ENCODE measurements around the gene ADAM19.

ADAM19 gene

DNA sequence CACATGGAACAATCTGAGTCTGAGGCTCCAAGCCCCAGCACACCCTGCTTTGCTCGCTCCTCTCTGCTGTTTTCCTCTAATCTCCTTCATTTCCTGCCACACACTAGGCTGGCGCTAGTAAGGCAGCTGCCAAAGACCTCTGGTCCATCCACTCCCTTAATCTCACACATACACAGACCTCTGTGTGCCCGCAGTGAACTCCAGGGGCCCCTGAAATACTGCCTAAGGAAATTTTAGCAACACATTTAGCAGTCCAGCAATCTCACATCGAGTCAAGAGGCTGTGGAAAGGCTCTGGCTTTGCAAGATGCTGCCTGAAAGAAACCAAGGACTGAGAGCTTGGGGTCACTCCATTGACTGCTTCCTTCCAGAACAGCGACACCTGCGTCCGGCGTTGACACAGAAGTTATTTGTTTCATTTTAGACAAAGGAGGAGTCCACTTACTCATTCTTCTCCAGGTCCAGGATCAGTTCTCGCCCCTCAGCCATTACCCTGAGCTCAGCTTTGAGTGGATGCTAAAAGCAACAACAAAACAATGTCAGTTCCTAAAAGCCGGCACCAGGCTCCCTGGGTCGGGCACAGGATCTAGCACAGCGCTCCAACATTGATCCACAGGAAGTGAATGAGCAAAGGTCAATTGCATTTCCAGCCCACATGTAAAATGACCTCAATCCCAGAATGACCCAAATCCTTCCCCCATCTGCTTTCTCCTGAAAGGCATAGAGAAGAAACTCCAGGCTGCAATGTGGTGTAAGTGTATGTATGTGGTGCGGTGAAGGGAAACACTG is 11.5 kb downstream of the ADAM19 start:
- FAIRE-seq (no peak), DNase-seq (ENCODE audit: low spot score) (no peak)

DNA sequence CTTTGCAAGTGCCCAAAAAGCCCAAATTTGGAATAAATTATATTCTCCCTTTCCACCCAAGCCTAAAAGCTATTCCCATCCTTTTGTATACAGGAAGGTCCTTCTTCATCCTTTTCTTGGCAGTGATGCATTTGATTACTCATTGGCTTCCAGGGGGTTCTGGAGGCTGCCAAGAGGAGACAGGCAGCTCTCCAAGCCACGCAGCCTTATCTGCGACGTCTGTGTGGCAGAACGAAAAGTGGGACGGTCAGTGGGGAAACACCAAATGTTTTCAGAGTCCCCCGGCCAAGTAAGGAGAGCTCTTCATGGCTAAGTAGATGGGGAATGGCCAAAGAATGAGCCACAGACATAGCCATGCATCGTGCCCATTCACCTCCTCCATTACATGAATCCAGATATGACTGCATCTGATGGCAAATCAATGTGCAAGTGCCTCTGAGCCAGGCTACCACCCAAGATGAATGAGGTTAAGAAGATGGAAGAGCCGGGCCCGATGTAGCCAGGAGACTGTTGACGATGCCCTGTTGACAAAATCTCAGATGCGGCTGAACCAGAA is 12.1 kb downstream of the ADAM19 start:
- no peak for FAIRE-seq
- no peak for DNase-seq (ENCODE audit: low spot score)

DNA sequence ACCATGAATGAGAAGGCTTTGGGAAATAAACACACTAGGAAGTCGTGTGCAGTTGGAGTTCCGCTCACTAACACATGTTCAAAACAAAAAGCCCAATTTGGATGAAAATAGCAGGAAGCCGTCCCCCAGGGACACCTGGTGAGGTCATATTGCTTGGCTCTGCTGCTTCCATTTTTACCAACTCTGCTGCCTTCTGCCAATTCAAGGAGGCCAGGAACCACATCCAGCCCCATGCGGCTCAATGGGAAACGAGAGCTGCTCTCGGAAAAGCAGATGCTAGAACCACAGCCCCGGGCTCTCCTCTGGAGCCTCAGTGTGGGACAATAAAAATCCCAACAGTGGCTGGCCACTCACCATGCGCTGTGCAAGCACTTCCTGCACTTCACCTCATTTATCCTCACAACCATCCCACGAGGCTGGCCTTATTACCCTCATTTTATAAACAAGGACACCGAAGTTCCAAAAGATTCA is 13.4 kb downstream of the ADAM19 start:
- DNase-seq (ENCODE audit: low spot score) (no peak), FAIRE-seq (no peak)

DNA sequence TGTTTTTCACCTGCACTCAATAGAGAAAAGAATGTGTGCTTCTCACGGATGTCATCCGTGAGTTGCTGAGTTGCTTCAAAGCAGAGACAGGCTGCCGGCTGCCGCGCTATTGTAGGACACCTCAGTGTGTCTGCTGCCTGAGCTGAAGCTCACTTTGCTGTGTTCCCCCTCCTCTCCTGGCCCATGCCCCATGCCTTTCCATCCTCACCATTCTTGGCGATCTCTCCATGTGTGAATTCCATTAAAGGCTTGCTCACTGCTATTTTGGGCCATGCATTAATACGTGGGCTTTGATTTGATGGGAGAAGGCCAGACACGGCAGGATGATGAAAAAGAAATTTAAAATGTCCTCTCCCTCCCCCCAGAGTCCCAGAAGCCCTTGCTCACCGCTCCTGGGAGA is 14.5 kb downstream of the ADAM19 start:
- FAIRE-seq (no peak), DNase-seq (ENCODE audit: low spot score) (no peak)

DNA sequence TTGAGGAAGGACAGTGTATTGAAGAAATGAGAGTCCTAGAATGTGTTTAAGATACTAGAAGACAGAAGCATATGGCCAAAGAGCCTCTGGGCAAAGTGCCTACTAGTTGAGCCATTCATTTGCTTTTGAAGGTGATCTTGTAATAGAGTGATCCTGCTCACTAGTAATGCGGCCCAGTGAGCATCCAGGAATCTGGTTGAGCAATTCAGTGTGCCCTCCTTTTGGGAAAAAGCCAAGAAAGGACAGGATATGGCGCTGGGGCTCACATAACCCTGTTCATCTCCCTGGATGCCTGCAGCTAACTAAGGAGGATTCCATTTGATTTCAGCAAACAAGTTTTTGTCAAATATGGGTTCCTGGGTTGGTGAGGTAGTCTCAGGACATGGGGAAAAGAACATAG is 16.3 kb downstream of the ADAM19 start:
- peak; percentile 30 for DNase-seq (ENCODE audit: low spot score)
- FAIRE-seq, result no peak

DNA sequence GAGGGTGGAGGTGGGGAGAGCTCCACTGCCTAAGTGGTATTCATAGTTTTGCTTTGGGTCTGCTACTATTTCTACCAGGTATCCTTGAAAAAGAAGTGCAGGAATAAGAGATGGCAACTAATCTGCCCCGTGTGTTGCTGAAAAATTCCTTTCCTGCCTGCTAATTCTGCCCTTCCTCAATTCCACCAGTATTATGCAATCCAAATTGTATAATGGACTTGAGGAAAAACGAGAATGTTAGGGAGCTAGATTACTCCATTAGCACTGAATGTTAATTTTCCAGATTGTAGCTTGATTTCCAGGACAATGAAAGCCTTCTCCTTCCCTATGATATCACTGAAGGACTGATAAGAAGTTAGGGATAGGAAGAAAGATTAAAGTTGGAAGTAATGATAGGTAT is 16.9 kb downstream of the ADAM19 start:
- no peak for FAIRE-seq
- DNase-seq (ENCODE audit: low spot score), result no peak

DNA sequence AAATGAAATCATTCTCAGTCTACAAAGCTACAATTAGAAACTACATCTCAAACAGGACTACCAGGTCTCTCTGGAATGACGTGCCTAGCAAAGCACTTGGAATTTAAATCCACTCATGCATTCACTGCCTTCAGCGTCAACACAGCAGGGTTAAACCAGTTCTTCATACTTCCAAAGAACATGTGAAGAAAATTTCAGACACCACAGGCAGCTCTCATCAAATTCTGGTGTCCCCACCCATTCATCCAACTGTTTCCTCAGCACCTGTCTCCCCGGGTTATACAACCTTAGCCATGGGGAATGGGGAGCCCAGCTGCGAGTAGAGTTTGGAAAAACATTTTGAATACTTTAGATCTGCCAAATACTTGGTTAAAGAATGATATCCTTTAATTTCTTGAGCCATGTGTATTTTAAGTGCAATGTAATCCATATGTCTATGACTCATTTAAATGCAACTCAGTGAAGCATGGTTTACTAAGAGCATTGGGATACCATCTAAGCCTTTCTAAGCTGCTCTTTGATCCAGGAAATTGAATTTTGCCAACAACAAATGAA is 17.5 kb downstream of the ADAM19 start:
- no peak for DNase-seq (ENCODE audit: low spot score)
- FAIRE-seq, result no peak

DNA sequence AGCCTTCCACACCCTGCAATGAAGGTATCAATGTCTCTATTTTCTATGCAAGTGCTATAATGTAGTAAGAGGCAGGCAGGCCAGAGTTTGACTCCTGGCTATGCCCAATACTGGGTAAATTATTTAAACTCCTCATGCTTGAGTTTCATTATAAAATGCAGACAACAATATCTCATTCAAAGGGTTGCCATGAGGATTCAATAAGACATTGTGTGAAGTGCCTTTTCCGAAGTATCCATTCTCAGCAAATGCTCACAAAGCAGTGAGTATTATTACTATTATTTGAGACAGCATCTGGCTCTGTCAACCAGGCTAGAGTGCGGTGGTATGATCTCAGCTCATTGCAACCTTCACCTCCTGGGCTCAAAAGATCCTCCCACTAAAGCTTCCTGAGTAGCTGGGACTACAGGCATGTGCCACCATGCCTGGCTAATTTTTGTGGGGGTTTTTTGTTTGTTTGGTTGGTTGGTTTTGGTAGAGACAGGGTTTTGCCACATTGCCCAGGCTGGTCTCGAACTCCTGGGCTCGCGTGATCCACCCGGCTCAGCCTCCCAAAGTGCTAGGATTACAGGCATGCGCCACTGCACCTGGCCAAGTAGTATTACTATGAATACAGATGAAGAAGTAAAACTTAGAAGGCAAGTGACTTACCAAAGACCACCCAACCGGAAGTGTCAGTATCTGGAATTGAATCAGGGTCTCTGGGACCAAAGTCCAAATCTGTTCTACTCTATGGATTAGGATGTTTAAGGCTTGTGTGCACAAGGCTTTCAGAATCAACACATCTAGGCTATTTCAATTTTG is 18.8 kb downstream of the ADAM19 start:
- no peak for FAIRE-seq
- no peak for DNase-seq (ENCODE audit: low spot score)

DNA sequence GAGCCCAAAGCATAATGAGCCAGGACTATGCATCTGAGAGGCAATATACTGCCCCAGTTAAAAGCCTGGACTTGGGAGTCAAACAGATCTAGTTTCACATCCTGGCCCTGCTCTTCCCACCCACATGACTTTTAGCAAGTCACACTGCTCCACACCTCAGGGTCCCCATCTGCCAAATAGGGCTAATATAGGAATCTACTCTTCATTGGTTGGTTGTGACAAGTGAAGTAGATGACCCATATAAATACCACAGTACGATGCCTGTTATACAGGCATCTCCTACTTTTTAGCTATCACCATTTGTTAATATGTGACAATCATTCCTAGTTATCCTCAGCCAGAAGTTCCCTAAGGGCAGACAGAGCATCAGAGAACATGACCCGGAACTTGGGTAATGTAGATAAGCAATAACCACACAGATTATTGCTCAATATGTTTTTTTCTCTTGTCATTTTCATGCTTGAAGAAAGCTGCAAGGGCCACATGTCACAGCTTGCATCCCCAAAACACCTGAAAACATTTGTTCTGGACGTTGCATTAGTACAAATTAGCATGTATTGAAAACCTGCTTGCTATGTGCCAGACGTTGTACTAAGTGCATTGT is 20.4 kb downstream of the ADAM19 start:
- FAIRE-seq (no peak), DNase-seq (ENCODE audit: low spot score) (no peak)

DNA sequence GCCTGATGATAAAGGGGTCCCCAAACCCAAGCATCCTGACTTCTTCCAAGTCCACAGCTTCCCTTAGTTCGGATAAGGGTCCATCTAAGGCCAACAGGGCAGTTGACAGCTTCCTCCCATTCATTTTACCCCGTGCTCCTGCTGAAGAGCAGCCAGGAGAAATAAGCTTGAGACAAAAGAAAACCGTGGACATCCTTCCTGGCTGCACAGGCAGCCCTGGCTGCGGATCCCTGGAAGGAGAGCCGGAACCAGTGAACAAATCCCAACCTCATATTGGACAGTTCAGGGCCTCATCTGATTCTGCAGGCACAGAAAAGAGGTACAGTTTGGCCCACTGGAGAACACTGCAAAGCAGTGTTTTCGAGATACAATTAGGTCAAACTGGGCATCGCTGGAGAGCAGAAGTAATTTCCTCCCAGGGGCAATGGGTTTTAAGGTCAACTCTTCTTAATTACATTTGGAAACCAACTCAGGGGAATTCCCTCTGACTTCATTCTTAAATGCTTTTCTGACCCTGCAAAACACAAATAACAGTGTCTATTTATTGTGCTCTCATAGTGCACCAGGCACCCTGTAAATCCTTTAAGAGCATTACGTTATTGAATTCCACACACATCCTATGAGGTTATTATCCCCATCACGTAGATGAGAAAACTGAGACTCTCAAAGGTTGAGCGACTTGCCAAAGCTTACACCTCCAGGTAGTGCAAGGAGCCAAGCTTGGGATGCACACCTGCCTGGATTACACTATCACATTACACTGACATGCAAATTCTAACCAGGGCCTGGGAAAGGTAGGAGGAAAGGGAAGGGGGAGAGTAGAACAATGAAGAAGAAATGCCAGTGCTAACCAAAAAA is 21.2 kb downstream of the ADAM19 start:
- no peak for DNase-seq (ENCODE audit: low spot score)
- no peak for FAIRE-seq

DNA sequence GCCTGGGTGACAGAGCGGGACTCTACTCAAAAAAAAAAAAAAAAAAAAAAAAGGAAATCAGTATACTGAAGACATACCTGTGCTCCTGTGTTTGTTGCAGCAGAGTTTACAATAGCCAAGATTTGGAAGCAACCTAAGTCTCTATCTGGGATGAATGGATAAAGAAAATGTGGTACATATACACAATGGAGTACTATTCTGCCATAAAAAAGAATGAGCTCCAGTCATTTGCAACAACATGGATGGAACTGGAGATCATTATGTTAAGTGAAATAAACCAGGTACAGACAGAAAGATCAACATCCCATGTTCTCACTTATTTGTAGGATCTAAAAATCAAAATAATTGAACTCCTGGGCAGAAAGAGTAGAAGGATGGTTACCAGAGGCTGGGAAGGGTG is 22.9 kb downstream of the ADAM19 start:
- no peak for FAIRE-seq

DNA sequence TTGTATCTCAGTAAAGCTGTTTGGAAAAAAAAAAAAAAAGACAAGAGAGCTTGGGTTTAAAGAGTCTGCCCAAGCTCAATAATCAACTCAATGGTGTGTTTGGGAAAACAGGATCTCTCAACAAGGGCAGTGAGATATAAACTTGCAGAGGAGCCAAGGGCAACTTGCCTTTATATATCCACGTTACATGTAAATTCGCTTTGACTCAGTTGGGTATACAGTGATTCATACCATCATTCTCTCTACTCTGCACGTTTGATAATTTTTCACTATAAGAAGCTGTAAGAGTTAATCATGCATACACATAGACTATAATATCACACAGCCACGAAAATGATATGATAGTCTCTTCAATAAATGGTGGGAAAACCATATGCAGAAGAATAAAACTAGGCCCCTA is 24.9 kb downstream of the ADAM19 start:
- DNase-seq (ENCODE audit: low spot score) (no peak), FAIRE-seq (no peak)

More for the DNA sequence above, 22.9 kb downstream of the ADAM19 start:
- DNase-seq (ENCODE audit: low spot score), result no peak

DNA sequence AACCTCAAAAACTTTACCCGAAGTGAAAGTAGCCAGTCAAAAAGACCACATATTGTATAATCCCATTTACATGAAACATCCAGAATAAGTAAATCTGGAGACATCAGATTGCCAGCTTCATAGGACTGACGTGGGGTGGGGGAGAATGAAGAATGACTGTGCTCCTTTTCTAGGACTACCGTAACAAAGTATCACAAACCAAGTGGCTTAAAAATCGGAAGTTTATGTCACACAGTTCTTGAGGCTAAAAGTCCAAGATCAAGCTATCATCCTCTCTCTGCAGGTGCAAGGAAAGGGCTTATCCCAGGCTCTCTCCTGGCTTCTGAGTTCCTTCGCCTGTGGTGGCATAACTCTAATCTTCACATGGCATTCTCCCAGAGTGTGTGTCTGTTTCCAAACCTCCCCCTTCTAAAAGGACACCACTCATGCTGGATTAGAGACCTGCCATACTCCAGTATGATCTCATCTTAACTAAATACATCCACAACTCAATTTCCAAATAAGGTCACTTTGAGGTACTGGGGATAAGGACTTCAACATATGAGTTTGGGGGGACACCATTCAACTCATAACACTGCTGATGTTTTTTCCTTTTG is 25.5 kb downstream of the ADAM19 start:
- DNase-seq (ENCODE audit: low spot score) (no peak), FAIRE-seq (no peak)

DNA sequence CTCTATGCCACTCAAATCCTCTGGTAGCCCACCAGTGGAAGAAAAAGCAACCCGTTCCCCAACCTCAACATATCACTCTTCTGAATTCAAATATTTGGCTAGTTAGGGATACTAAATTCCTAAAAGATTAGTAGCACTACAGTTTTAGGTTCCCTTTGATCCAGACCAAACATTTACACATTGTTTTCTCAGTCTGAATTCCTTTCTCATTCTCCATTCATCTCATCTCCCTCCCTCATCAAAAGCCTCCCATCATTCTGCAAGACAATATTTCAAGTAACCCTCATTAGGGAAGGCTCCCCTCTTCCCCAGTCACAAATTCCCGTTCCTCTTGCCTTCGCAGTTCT is 26.3 kb downstream of the ADAM19 start:
- DNase-seq (ENCODE audit: low spot score) (no peak), FAIRE-seq (no peak)

DNA sequence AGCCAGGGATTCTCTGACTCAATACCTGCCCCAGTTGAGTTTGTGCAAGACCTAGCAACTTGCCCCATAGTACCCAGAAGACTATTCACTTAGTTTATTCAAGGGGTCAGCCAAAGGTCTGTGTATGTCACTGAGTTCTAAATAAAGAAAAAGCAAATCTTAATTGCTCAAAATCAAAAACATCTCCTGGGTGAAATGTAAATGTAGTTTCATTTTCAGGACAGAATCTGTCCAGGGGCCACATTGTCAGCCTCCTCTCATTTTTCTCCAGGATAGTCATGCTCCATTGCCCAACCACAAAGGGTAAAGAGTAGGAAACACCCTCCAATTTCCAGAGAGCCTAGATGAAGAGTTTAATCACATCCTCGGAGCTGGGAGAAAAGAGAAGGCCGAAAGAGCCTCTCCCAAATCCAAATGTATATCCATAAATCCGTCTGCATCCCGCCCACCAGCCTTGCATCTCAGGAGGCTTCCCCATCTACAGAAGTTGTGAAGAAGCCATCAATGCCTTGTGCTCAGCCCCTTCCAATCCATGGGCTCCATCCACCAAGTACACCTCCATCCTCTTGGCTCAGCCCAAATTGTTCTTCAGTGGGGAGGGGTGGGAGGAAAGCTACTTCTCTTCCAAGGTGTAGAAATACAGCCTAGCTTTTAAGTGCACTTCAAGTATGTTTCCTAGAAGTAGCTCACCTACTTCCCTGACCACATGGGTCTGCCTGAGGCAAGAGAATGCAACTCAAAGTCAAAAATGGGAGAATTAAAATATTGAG is 26.9 kb downstream of the ADAM19 start:
- FAIRE-seq (no peak), DNase-seq (ENCODE audit: low spot score) (no peak)

DNA sequence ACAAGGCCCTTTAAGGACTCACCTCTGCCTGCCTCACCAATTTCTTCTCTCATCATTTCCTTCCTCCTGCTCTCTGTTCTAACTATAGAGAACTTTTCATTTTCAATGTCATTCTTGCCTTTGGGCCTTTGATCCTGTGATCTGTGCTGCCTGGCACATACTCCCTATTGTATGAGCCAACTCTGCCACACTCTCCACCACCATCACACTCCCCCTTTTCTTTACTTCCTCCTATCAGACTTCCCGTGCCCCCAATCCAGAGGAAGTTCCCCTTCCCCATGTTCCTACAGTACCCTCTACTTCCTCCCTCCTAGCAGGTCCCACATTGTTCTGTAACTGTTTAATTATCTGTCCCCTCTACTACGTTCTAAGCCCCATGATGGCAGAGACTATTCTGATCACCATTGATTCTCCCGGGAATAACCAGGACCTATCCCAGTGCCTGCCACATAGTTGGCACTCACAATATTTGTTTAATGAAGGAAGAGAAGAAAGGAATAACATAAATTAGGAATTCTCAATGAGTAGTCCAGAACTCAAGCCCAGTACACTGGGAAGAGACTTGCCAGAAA is 27.5 kb downstream of the ADAM19 start:
- DNase-seq (ENCODE audit: low spot score) (no peak), FAIRE-seq (no peak)

DNA sequence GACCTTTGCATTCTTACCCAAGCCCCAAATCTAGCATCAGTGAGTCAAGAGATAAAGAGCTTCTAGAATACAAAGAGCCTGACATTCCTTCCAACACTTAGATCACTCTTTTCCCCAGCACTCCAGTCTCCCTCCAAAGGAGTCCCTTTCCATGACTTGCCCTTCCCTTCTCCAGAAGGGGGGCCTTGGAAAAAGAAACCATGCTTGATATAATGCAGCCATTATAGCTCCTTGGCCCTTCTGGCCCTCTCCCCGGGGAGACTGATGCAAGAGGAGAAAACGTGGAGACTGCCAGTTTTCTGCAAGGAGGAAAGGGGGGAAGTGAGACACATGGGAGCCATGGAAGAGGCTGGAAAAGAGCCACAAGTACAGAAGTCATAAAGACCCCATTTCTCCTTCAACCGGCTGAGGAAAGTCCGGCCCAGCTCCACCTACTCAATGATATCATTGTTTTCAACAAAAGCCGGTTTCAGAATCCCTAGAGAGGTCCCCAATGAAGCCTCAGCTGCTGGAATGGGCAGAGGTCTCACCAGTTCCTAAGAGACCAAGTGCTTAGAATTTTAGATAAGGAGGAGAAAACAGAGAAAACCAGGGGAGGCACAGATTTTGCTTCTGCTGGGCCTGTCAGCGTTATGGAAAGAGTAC is 29.0 kb downstream of the ADAM19 start:
- no peak for FAIRE-seq
- no peak for DNase-seq (ENCODE audit: low spot score)

DNA sequence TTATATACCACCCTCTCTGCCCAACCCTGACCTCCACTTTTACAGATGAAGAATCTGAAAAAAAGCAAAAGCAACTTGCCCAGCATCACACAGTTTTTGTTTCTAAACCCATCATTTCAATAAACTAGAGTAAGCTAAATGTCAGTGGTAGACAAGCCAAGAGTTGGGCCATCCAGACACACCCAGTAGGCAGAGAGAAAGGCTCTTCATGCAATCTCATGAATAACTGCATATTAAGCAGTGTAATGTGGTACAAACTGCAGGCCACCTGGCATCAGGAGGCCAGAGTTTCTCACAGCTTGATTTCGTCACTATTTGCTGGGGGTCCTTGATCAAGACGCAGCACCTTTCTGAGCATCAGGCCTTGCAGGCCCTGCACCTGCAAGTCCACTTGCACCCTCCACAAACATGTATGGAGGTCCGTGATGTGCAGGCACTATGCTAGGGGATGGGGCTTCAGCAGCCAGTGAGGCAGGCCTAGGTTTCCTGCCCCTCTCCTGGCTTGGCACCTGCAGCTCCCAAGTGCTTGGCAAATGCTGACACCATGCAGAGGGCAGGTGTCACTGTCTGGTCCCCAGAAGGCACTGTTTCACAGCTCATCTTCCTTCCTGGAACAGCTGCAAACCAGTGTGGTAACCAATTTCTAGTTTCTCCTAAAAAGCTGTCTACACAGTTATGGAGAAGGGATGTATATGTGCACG is 29.8 kb downstream of the ADAM19 start:
- FAIRE-seq, result no peak

More for the DNA sequence above, 29.8 kb downstream of the ADAM19 start:
- DNase-seq (ENCODE audit: low spot score), result no peak

Measured in urothelium cell line (cell line).